HG03097 (cell line): ENCODE data around the gene IGFN1.

ENCODE experiments used
- ATAC-seq: cut with Tn5 transposase; IDR thresholded peaks from one replicate; pipeline ENCODE4 v1.9.1; 2021; ENCODE audit not compliant: unreplicated experiment, low FRiP score

IGFN1 gene

DNA sequence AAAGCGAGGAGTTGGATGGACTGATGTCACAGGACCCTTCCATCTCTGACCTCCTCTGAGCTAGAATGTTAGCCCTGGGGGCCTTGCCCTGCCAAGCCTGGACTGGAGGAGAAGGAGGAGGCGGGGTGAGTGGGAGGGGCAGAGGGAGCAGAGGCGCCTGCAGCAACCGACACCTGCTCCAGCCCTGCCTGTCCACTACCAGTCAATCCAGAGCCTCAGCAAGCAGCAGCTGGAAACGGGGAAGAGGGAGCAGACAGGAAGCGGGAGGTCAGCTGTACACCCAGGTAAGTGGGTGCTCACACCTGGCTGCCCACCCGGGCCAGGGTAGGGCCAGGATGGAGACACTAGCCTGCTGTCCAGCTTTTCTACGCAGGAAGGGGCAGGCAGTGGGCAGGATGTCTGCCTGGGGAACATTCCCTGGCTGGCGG is at the start of gene IGFN1:
TSS of gene IGFN1 (plus strand) at position 201 of the 428 bp plus-strand sequence. CDS start 2,470 bp downstream, outside the sequence.
- ATAC-seq, result no peak

DNA sequence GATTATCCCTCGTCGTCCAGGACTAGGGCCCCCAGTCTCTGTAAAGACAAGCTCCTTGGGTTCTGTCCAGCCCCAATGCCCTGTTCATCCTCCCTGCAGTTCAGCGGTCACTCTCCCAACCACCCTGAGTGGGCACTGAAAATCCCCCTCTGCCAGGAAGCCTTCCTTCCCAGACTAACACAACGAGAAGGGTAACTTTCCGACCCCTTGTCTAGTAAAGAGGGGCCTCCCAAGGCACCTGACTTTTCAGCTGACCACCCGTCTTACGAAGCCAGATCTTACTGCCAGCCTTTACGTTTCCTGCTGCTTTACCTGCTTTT is 49.7 kb upstream of the IGFN1 start:
- no peak for ATAC-seq

DNA sequence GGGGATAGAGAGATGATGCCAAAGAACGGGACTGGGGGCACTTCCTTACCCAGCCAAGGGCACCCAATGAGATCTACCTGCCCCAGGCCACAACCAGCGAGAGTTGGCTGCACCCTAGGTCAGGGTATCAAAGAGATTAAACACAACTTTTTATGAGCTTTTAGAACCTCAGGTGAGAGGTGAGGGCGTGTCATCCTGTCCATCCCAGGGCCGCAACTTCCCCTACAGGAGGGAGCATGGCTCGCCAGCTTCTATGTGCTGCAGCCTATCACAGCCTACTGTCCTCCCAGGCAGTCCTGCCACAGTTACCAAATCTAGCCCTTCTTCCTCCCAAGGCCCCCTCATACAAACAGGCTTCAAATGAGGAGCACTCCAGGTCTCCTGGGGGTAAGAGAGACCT is 49.2 kb upstream of the IGFN1 start:
- no peak for ATAC-seq

DNA sequence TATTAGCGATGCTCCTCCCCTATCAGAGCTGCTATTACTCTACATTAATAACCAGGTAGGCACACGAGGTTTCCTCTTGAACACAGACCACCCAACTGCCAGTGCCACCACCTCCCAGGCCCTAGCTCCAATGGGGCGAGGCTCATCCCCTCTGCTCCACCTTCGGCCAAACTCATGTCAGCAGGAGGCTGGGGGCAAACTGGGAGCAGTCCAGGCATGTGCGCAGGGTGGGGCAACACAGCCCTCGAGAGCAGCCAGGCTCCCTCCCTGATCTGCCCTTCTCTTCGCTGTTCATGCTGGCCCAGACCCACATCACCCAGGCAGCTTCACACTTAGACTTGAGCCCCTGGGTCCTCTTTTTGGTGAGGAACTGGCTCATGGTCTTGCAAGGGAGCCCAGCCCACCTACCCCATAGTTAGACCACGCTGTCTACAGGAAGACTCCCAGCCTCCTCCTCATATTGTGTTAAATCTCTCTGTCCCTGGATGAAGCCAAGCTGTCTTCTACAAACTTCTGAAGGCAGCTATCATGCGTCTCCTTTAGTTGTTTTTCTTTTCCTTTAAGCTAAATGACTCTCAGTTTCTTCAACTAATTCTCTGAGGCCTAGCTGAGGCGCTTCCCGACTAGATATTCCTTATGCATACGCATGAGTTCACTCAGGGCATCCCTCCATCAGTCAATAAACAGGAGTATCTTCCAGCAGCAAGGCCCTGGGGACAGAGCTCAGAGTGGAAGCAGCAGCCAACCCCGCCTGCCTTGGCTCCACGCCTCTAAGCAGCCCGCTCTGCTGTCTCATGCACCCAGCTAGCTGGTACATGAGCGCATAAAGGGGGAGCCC is 48.4 kb upstream of the IGFN1 start:
- no peak for ATAC-seq

- ATAC-seq, result no peak
Observed at GRCh38 chr1:201142849-201143725, 47.5 kb upstream of the IGFN1 start.

DNA sequence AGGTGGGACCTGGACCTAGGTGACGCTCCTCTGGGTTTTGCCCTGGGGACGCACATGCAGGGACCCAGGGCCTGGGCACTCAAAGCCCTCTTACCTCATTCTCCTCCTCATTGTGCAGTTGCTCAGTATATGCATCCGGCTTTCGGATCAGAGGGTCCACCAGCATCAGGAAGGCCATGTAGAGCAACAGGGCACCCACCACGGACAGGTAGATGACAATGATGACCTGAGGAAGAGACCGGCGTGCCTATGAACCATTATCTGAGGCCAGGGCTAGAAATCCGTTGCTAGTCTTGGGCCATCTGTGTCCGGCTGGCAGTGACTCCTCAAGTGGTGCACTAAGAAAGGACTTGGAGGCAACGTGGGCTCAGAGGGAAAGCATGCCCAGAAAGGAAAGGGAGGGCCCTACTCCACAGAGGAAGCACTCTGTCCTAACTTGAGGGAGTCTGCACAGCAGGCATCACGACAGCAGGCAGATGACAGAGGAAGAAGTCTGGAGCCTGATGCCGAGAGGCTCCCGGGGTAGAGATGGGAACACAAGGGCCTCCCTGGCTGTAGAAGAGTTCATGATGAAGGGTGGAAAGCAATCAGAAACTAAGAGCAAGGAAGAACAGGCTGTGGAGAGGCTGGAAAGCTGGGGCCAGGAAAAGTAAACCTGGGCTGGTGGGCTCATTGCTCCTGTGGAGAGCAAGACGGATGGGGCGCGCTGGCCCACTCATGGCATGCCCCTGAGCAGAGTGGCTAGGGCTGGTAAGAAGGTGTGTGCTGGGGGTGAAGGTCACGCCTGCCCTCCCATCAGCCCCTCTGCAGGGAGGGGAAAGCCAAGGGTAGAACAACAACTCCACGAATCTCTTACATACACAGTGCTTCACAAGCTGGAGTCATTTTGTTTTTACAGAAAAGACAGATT is 46.6 kb upstream of the IGFN1 start:
- ATAC-seq, result no peak

GRCh38 chr1:201144701-201145100 is 45.9 kb upstream of the IGFN1 start:
- no peak for ATAC-seq

- ATAC-seq, result no peak
Observed at GRCh38 chr1:201145132-201145531, 45.5 kb upstream of the IGFN1 start.

- ATAC-seq, result no peak
Observed at GRCh38 chr1:201145816-201146215, 44.8 kb upstream of the IGFN1 start.

DNA sequence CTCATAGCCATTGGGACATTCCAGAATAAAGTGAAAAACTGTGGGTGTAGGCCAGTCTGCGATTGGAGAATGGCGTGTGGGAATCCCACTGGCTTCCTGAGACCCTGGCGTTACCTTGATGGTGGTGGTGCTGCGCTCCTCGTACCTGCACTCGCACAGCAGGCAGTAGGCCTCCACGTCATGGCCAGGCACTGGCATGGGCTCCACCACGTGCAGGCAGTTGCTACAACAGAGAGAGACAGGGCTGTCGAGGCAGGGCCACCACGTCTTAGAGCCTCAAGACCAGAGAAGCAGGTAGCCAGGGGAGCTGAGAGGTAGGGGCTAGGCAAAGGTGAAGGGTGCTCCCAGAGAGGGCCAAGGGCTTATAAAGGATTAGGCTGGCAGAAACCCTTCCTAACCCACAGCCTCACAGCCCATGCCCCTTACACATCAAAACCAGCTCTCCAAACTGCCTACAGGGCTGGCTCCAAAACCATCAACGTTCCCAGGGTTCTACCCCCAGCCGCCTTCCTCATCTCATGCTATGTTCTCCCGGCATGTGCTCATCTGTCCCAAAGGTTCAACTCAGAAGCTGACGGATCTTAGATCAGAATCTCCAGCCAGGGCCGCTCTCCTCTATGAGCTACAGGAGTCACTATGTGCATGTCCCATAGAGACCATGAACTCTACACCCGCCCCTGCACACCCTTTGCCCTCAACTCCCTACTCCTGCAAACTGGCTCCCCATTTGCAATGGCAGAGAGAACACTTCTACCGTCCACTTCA is 43.8 kb upstream of the IGFN1 start:
- ATAC-seq, result no peak

- no peak for ATAC-seq
Observed at GRCh38 chr1:201147396-201148015, 43.1 kb upstream of the IGFN1 start.

DNA sequence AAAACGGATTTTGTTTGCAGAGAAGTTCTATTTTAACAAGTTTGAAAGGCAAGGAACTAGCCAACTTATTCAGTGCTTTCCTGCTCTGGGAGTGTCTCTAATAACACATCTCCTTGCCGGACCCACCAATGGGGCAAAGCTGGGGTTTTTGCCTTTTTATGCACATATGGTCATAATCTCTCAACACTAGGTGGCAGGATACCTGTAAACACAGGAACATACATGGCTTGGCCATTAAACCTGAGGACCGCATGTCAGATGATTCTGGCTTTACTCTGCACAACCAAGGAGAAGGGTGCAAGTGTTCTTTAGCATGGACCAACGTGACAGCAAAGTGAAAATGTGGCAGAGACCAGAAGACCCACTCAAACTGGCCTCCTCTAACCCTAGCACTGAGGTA is 41.2 kb upstream of the IGFN1 start:
- no peak for ATAC-seq

GRCh38 chr1:201153474-201154388 is 36.9 kb upstream of the IGFN1 start:
- ATAC-seq, result peak; percentile 49

DNA sequence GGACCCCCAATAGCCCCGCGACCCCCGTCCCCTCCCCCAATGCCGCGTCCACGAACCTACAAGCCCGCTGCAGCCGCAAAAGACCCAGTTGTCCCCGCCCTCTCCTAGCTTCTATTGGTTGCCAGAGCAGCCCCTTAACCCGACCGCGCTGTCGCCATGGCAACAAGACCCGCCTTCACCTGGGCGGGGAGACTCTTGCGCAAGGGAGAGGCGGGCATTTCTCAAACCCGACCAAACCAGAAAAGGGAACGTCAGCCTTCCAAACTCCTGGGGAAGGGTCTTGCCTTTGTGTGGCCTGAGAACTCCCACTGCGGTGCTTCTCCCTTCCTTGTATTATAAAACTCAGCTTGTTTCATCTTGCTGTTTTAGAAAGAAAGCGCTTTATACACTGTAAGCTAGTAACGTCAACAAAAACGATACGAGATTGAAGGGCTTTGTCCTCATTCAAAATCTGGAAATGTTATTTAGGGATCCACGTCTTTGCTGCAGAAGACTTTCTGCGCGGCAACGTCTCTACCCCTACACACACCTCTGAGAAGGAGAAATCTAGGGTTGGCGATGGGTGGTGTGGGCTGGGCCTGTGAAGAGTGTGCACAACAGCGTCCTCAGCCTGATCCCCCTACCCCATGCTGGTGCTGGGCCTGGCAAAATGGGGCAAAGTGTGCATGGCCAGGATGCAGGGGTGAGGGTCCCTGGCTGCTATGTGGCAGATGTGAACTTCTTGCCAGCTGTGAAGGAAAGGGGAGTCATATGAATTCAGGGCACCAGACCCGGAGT is 36.0 kb upstream of the IGFN1 start, which contains the start of gene TMEM9:
TSS of gene TMEM9 (minus strand) at position 86 of the 777 bp plus-strand sequence. CDS start 551 bp downstream, outside the sequence.
- ATAC-seq, result peak; percentile 92

DNA sequence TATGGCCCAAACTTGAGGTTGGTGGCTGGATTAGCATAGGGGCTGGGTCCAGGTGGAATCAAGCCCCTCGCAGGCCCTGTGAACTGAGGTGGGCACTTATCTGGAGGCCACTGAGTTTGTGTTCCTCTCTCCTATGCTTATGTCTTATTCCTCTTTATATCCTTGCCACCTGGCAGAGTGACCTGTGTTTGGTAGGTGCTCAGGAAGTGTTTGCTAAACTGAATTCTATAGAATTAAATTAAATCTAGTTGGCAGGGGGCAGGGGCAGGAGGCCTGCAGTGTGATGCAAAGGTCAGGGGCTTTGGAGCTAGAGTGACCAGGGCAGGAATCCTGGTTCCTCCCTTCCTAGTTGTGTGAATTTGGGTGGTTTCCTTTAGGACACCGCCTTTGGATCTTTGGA is 35.3 kb upstream of the IGFN1 start:
- no peak for ATAC-seq

GRCh38 chr1:201156346-201156745 is 34.3 kb upstream of the IGFN1 start:
- ATAC-seq, result no peak

- no peak for ATAC-seq
Observed at GRCh38 chr1:201156819-201157218, 33.8 kb upstream of the IGFN1 start.

- no peak for ATAC-seq
Observed at GRCh38 chr1:201157949-201158348, 32.7 kb upstream of the IGFN1 start.
